ENCODE measurements around the gene PTBP1.

Gene PTBP1

GRCh38 chr19:798415-799075 lies 1.3 kb downstream of the PTBP1 start:
- DNase-seq: peak; percentile 43

- DNase-seq: peak; percentile 34
Measured at GRCh38 chr19:799076-799881, 2.0 kb downstream of the PTBP1 start.

- peak; percentile 28 for DNase-seq
Measured at GRCh38 chr19:800360-801029, 3.2 kb downstream of the PTBP1 start.

GRCh38 chr19:801030-801860 lies 4.0 kb downstream of the PTBP1 start:
- no peak for DNase-seq

GRCh38 chr19:801861-802497 lies 4.7 kb downstream of the PTBP1 start:
- no peak for DNase-seq

GRCh38 chr19:802498-803098 lies 5.3 kb downstream of the PTBP1 start:
- DNase-seq: no peak

GRCh38 chr19:803099-803561 lies 5.9 kb downstream of the PTBP1 start:
- DNase-seq: no peak

GRCh38 chr19:803686-804418 lies 6.6 kb downstream of the PTBP1 start:
- no peak for DNase-seq

- DNase-seq: no peak
Measured at GRCh38 chr19:804419-805165, 7.3 kb downstream of the PTBP1 start.

GRCh38 chr19:805166-805551 lies 7.9 kb downstream of the PTBP1 start:
- no peak for DNase-seq

GRCh38 chr19:805600-806550 lies 8.6 kb downstream of the PTBP1 start:
- DNase-seq: no peak

GRCh38 chr19:806815-807421 lies 9.7 kb downstream of the PTBP1 start:
- DNase-seq: no peak

GRCh38 chr19:807627-808422 lies 10.6 kb downstream of the PTBP1 start:
- DNase-seq: no peak

- no peak for DNase-seq
Measured at GRCh38 chr19:808423-808775, 11.1 kb downstream of the PTBP1 start.

GRCh38 chr19:810077-810855 lies 13.0 kb downstream of the PTBP1 start:
- DNase-seq: no peak

GRCh38 chr19:810883-811489 lies 13.7 kb downstream of the PTBP1 start:
- DNase-seq: no peak
